Prostate gland (tissue), 2 donors: ENCODE measurements around the gene ENTPD5. TPM values are rescaled to one million over a fixed set of nuclear protein-coding genes. Genes with fewer than 3 reads are reported as not detected.

Experiments
- DNase-seq: peaks from one replicate; pipeline ENCODE4 v3.0.0-alpha.2; 2019; ENCODE audit warnings: low spot score
- H3K27ac ChIP-seq, 2 donors: fragments of 200-600 bp; sonication (generic); 2 replicates each; pipeline ENCODE4 v1.5.1; 2017 to 2019
- H3K27me3 ChIP-seq: fragments of 200-600 bp; sonication (generic); replicated peaks from 2 replicates; pipeline ENCODE4 v1.5.1; 2019; ENCODE audit not compliant: insufficient read depth
- H3K36me3 ChIP-seq, 2 donors: fragments of 200-600 bp; sonication (generic); 1 replicate in 1 of 2; 2 replicates in 1 of 2; pipeline versions ENCODE4 v1.5.1 to v1.8.1; 2017 to 2019
- H3K4me1 ChIP-seq: fragments of 200-600 bp; sonication (generic); replicated peaks from 2 replicates; pipeline ENCODE4 v1.5.1; 2019
- H3K4me3 ChIP-seq, 2 donors: fragments of 200-600 bp; sonication (generic); 2 replicates each; pipeline ENCODE4 v1.5.1; 2017 to 2019
- H3K9me3 ChIP-seq: fragments of 200-600 bp; sonication (generic); 2 replicates; pipeline ENCODE4 v1.5.1; 2017
- CTCF ChIP-seq, 4 experiments: fragments of 200-600 bp in 2 of 4; fragments of 450-650 bp in 2 of 4; sonication (generic) in 2 of 4; IDR thresholded peaks; 1 replicate in 3 of 4; 2 replicates in 1 of 4; pipeline ENCODE4 v1.5.1; 2016 to 2019; ENCODE audit warnings: antibody characterized with exemption in 4 of 4, mild to moderate bottlenecking in 2 of 4, moderate library complexity in 2 of 4
- POLR2A ChIP-seq: fragments of 450-650 bp; IDR thresholded peaks from one replicate; pipeline ENCODE4 v1.6.1; 2016; ENCODE audit warnings: antibody characterized with exemption, mild to moderate bottlenecking
- POLR2AphosphoS5 ChIP-seq: sonication (generic); formaldehyde crosslinking; IDR thresholded peaks from one replicate; pipeline ENCODE4 v1.6.1; 2017; ENCODE audit warnings: antibody characterized with exemption
- WGBS: methylation state at CpG from one replicate; pipeline ENCODE4 v1.1.5; 2018; 5-methylcytosine and 5-hydroxymethylcytosine counted together
- intact Hi-C: fragments of 100-400 bp; cut with DNase I; formaldehyde crosslinking; loops from one replicate; pipeline ENCODE4 v1.14.2; 2022
- total RNA-seq, 2 donors: library from RNA; depleted of rRNA; stranded (reverse); fragments of >200 nt; gene quantifications; one replicate each; pipeline ENCODE4 v1.1.0, GENCODE V29; 2016

The ENTPD5 gene
- total RNA-seq, 2 donors from 2014 or later = 33.4 to 63.6 TPM

GRCh38 chr14:73965216-73965615 lies 53.9 kb downstream of the ENTPD5 start:
- intact Hi-C loops = no loop called here
- peaks cover 4 to 11% of the 10 kb centered on the region in 2 donors for H3K36me3 ChIP-seq
- 95% methylated on average over 4 of the region's 4 CpGs for WGBS

GRCh38 chr14:73961192-73961591 lies 57.9 kb downstream of the ENTPD5 start:
- DNase-seq = no peak
- H3K4me1 ChIP-seq = no peaks in the 10 kb centered on the region
- no peak overlapping the region for H3K4me3 ChIP-seq
- H3K36me3 ChIP-seq = peaks cover 10 to 11% of the 10 kb centered on the region in 2 donors
- WGBS = 93% methylated on average over 10 of the region's 12 CpGs
- H3K27me3 ChIP-seq = no peaks in the 10 kb centered on the region
- intact Hi-C loops = no loop called here
- TF ChIP-seq CTCF (IDR thresholded peaks at IDR 0.05) = no peak
- no peak overlapping the region for H3K27ac ChIP-seq
- no peaks in the 10 kb centered on the region for H3K9me3 ChIP-seq

More at GRCh38 chr14:73965216-73965615, 53.9 kb downstream of the ENTPD5 start:
- Histone ChIP-seq H3K27ac (no peak overlapping the region), H3K4me1 (no peaks in the 10 kb centered on the region), H3K4me3 (no peak overlapping the region), H3K27me3 (no peaks in the 10 kb centered on the region), H3K9me3 (no peaks in the 10 kb centered on the region)
- TF ChIP-seq POLR2A (no peak), CTCF (IDR thresholded peaks at IDR 0.05) (no peak), POLR2AphosphoS5 (no peak)
- no peak for DNase-seq

GRCh38 chr14:73958591-73958990 lies 60.5 kb downstream of the ENTPD5 start:
- Histone ChIP-seq H3K27me3 (no peaks in the 10 kb centered on the region), H3K27ac (no peak overlapping the region), H3K4me3 (no peak overlapping the region), H3K9me3 (no peaks in the 10 kb centered on the region), H3K4me1 (no peaks in the 10 kb centered on the region), H3K36me3 (peaks cover 14 to 20% of the 10 kb centered on the region in 2 donors)
- no peak for TF ChIP-seq POLR2A
- TF ChIP-seq CTCF (IDR thresholded peaks at IDR 0.05) = no peak
- no peak for TF ChIP-seq POLR2AphosphoS5
- no peak for DNase-seq
- intact Hi-C loops = loop anchor here (10.0 kb wide), 1 partner anchor 234 kb away; no protein-coding TSS in a partner anchor

GRCh38 chr14:73955674-73956073 lies 63.4 kb downstream of the ENTPD5 start:
- intact Hi-C loops = loop anchor here (10.0 kb wide), 1 partner anchor 231 kb away; no protein-coding TSS in a partner anchor
- Histone ChIP-seq H3K36me3 (peaks cover 5 to 20% of the 10 kb centered on the region in 2 donors), H3K4me1 (peaks cover 3% of the 10 kb centered on the region), H3K27me3 (no peaks in the 10 kb centered on the region), H3K27ac (no peak overlapping the region), H3K4me3 (no peak overlapping the region), H3K9me3 (no peaks in the 10 kb centered on the region)
- no peak for DNase-seq
- WGBS = 90% methylated on average over 5 of the region's 5 CpGs
- no peak for TF ChIP-seq CTCF (IDR thresholded peaks at IDR 0.05)
- no peak for TF ChIP-seq POLR2AphosphoS5
- TF ChIP-seq POLR2A = no peak

GRCh38 chr14:73953731-73954130 lies 65.4 kb downstream of the ENTPD5 start:
- peaks cover 3% of the 10 kb centered on the region for H3K4me1 ChIP-seq
- intact Hi-C loops = loop anchor here (10.0 kb wide), 1 partner anchor 229 kb away; no protein-coding TSS in a partner anchor
- no peak overlapping the region for H3K4me3 ChIP-seq
- no peaks in the 10 kb centered on the region for H3K27me3 ChIP-seq
- TF ChIP-seq POLR2A (no peak), CTCF (IDR thresholded peaks at IDR 0.05) (no peak), POLR2AphosphoS5 (no peak)
- H3K36me3 ChIP-seq = peaks cover 4 to 11% of the 10 kb centered on the region in 2 donors
- H3K9me3 ChIP-seq = no peaks in the 10 kb centered on the region
- 90% methylated on average over 1 of the region's 1 CpG for WGBS
- no peak for DNase-seq
- H3K27ac ChIP-seq = no peak overlapping the region
